Measurements from ENCODE around the gene THSD4. TPM values are rescaled to one million over a fixed set of nuclear protein-coding genes. Genes with fewer than 3 reads are reported as not detected.
A peak's percentile ranks its signal among the peaks of the same experiment; 100 is the strongest.

THSD4 gene
- total RNA-seq, 6 experiments from 2014 or later: 5.2 to 21.8 (median 13.7) TPM

DNA sequence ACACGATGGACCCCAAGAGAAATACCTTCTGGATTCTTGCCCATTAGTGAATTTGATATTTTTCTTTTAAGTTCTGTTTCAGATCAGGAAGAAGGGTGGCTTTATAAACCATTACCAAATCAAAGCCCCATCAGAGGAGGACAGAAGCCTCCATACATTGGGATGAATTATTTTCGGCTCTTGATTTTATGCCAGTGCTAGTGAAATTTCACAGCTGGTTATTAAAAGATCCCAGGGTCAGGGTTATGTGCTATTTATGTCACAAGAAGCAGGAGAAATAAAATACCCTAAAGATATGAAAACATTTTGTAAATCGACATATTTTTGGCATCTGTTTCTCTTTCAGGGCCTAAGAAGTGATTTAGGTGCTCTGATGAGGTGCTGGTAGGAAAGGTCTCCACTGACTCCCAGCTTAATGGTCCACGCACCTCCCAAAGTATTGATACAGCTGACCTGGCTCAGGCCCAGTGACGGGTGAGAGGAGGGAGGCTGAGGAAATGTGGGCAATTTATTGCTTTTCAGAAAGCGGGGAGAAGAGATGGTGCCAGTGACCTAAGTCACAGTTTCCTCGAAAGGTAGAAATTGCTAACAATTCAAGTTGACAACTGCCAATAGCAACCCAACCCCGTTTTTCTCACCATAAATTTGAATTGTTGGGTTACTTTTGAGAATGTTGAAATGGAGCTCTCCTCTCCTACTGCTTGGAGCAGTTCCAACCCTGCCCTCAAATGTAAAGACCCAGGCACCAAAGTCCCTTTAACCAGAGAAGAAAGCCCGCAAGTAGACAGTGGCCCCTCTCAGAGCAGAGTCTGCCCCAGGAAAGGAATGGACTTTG is 379.5 kb downstream of the THSD4 start:
- no peak overlapping the region for H3K4me3 ChIP-seq
- intact Hi-C loops (cut with DNase I): no loop called here
- DNase-seq (no peak), ATAC-seq (no peak)
- TF ChIP-seq POLR2A (IDR thresholded peaks at IDR 0.05) (no peak), CTCF (IDR thresholded peaks at IDR 0.05) (no peak)
- no peaks in the 10 kb centered on the region for H3K36me3 ChIP-seq
- H3K9me3 ChIP-seq: no peaks in the 10 kb centered on the region
- no peaks in the 10 kb centered on the region for H3K27me3 ChIP-seq
- 73% methylated on average over 8 of the region's 9 CpGs for WGBS (ENCODE audit: insufficient coverage, low coverage, low lambda C conversion rate, missing lambda C conversion rate)
- no peak overlapping the region for H3K27ac ChIP-seq
- no peaks in the 10 kb centered on the region for H3K4me1 ChIP-seq

- H3K27me3 ChIP-seq: no peaks in the 10 kb centered on the region
- H3K4me3 ChIP-seq: no peak overlapping the region
- H3K27ac ChIP-seq: no peak overlapping the region
- TF ChIP-seq CTCF (IDR thresholded peaks at IDR 0.05): no peak
- no peak for TF ChIP-seq POLR2A (IDR thresholded peaks at IDR 0.05)
- ATAC-seq (peak in 1 of 4 donors; percentile 35), DNase-seq (no peak)
- no peaks in the 10 kb centered on the region for H3K36me3 ChIP-seq
- intact Hi-C loops (cut with DNase I): no loop called here
- H3K9me3 ChIP-seq: no peaks in the 10 kb centered on the region
- 43% methylated on average over 3 of the region's 3 CpGs for WGBS (ENCODE audit: insufficient coverage, low coverage, low lambda C conversion rate, missing lambda C conversion rate)
- no peaks in the 10 kb centered on the region for H3K4me1 ChIP-seq
Observed at GRCh38 chr15:71495398-71495780, 380.1 kb downstream of the THSD4 start.

- Histone ChIP-seq H3K4me3 (no peak overlapping the region), H3K36me3 (no peaks in the 10 kb centered on the region), H3K4me1 (peaks cover 0 to under 1% (median 0%) of the 10 kb centered on the region in 4 donors), H3K27me3 (no peaks in the 10 kb centered on the region), H3K27ac (no peak overlapping the region), H3K9me3 (no peaks in the 10 kb centered on the region)
- DNase-seq: no peak
- intact Hi-C loops (cut with DNase I): no loop called here
- WGBS (ENCODE audit: insufficient coverage, low coverage, low lambda C conversion rate, missing lambda C conversion rate): 65% methylated on average over 4 of the region's 4 CpGs
- TF ChIP-seq POLR2A (IDR thresholded peaks at IDR 0.05): no peak
- no peak for TF ChIP-seq CTCF (IDR thresholded peaks at IDR 0.05)
- no peak for ATAC-seq
Observed at GRCh38 chr15:71496336-71496955, 381.2 kb downstream of the THSD4 start.

GRCh38 chr15:71501344-71502076 is 386.2 kb downstream of the THSD4 start:
- Histone ChIP-seq H3K36me3 (no peaks in the 10 kb centered on the region), H3K27ac (peak overlapping the region in 2 of 3 donors; percentile 77 to 92), H3K4me3 (no peak overlapping the region), H3K4me1 (peaks cover 0 to 8% (median 4%) of the 10 kb centered on the region in 4 donors), H3K27me3 (no peaks in the 10 kb centered on the region), H3K9me3 (no peaks in the 10 kb centered on the region)
- WGBS (ENCODE audit: insufficient coverage, low coverage, low lambda C conversion rate, missing lambda C conversion rate): 0% methylated on average over 1 of the region's 1 CpG
- DNase-seq (peak in 1 of 3 donors; percentile 71), ATAC-seq (peak; percentile 95 to 98 (median 96))
- intact Hi-C loops (cut with DNase I): no loop called here
- TF ChIP-seq CTCF (IDR thresholded peaks at IDR 0.05): no peak
- TF ChIP-seq POLR2A (IDR thresholded peaks at IDR 0.05): no peak
